GM12878 (cell line): ENCODE measurements around the gene HSPA1B. TPM values are rescaled to one million over a fixed set of nuclear protein-coding genes. Genes with fewer than 3 reads are reported as not detected.
A peak's percentile ranks its signal among the peaks of the same experiment; 100 is the strongest.

ENCODE experiments used
- BCL11A ChIP-seq: IDR thresholded peaks from 2 replicates; pipeline ENCODE4 v1.6.1; 2011; ENCODE audit warnings: low read depth, low read length
- BHLHE40 ChIP-seq, 2 experiments: fragments of 450-650 bp in 1 of 2; IDR thresholded peaks; 2 replicates each; pipeline ENCODE4 v1.6.1; 2011 to 2017; ENCODE audit warnings: low read depth in 2 of 2, borderline replicate concordance in 1 of 2, improper control_type of control experiment in 1 of 2, low read length in 1 of 2, mild to moderate bottlenecking in 1 of 2
- BRCA1 ChIP-seq: IDR thresholded peaks from 2 replicates; pipeline ENCODE4 v1.6.1; 2011; ENCODE audit warnings: low read depth, low read length, improper control_type of control experiment
- CREB1 ChIP-seq: IDR thresholded peaks from 2 replicates; pipeline ENCODE4 v1.6.1; 2012; ENCODE audit warnings: low read depth, mild to moderate bottlenecking, inconsistent platforms
- E4F1 ChIP-seq: fragments of 450-650 bp; IDR thresholded peaks from 2 replicates; pipeline ENCODE4 v1.6.1; 2018; ENCODE audit warnings: borderline replicate concordance, mild to moderate bottlenecking; ENCODE audit not compliant: partially characterized antibody
- ELK1 ChIP-seq: IDR thresholded peaks from 2 replicates; pipeline ENCODE4 v1.6.1; 2012; ENCODE audit warnings: low read depth, low read length, improper control_type of control experiment
- EP300 ChIP-seq, 2 experiments: fragments of 150-350 bp in 1 of 2; IDR thresholded peaks; 2 replicates each; pipeline ENCODE4 v1.6.1; 2011 to 2012; ENCODE audit warnings: low read depth in 2 of 2, low read length in 2 of 2, borderline replicate concordance in 1 of 2, improper control_type of control experiment in 1 of 2, inconsistent platforms in 1 of 2; ENCODE audit not compliant: control insufficient read depth in 1 of 2
- GABPA ChIP-seq: IDR thresholded peaks from 2 replicates; pipeline ENCODE4 v1.6.1; 2014; ENCODE audit warnings: antibody characterized with exemption, low read depth, mild to moderate bottlenecking, inconsistent platforms
- HDAC6 ChIP-seq: fragments of 200-600 bp; sonication (generic); IDR thresholded peaks from one replicate; pipeline ENCODE4 v1.8.0; 2017; ENCODE audit warnings: antibody characterized with exemption; ENCODE audit not compliant: unreplicated experiment
- HSF1 ChIP-seq: fragments of 150-350 bp; IDR thresholded peaks from 2 replicates; pipeline ENCODE4 v1.6.1; 2014; ENCODE audit warnings: mild to moderate bottlenecking, low read depth, low read length
- IRF3 ChIP-seq: fragments of 450-650 bp; IDR thresholded peaks from 2 replicates; pipeline ENCODE4 v1.6.1; 2014; ENCODE audit warnings: mild to moderate bottlenecking
- MEF2B ChIP-seq: fragments of 450-650 bp; IDR thresholded peaks from 2 replicates; pipeline ENCODE4 v1.6.1; 2018; ENCODE audit warnings: mild to moderate bottlenecking, moderate library complexity; ENCODE audit not compliant: partially characterized antibody, poor library complexity, severe bottlenecking
- NFYB ChIP-seq: IDR thresholded peaks from 2 replicates; pipeline ENCODE4 v1.6.1; 2011; ENCODE audit warnings: low read depth, mild to moderate bottlenecking, low read length, improper control_type of control experiment, moderate library complexity; ENCODE audit not compliant: insufficient read depth
- NRF1 ChIP-seq: conservative IDR thresholded peaks from 2 replicates; pipeline ENCODE4 v1.6.1; 2011; ENCODE audit warnings: mild to moderate bottlenecking, low read depth, low read length, improper control_type of control experiment
- POLR2A ChIP-seq: IDR thresholded peaks from 2 replicates; pipeline ENCODE4 v1.6.1; 2011; ENCODE audit warnings: low read depth, mild to moderate bottlenecking, low read length
- POU2F2 ChIP-seq: IDR thresholded peaks from 3 replicates; pipeline ENCODE4 v1.6.1; 2011; ENCODE audit warnings: low read depth, mild to moderate bottlenecking, low read length, borderline replicate concordance
- RELA ChIP-seq: fragments of 450-650 bp; IDR thresholded peaks from 2 replicates; pipeline ENCODE4 v1.8.0; 2014; ENCODE audit warnings: borderline replicate concordance; ENCODE audit not compliant: partially characterized antibody
- SIX5 ChIP-seq: IDR thresholded peaks from 2 replicates; pipeline ENCODE4 v1.6.1; 2011; ENCODE audit warnings: mild to moderate bottlenecking, low read depth, low read length, moderate library complexity; ENCODE audit not compliant: severe bottlenecking
- SRF ChIP-seq, 2 experiments: IDR thresholded peaks; 2 replicates each; pipeline ENCODE4 v1.6.1; 2011; ENCODE audit warnings: low read depth in 2 of 2, low read length in 2 of 2, mild to moderate bottlenecking in 1 of 2, moderate library complexity in 1 of 2
- SUZ12 ChIP-seq: fragments of 200-600 bp; sonication (generic); IDR thresholded peaks from one replicate; pipeline ENCODE4 v1.6.1; 2018; ENCODE audit warnings: antibody characterized with exemption, mild to moderate bottlenecking; ENCODE audit not compliant: unreplicated experiment
- TBL1XR1 ChIP-seq: IDR thresholded peaks from 2 replicates; pipeline ENCODE4 v1.6.1; 2012; ENCODE audit warnings: low read depth, low read length, improper control_type of control experiment
- TCF12 ChIP-seq: IDR thresholded peaks from 2 replicates; pipeline ENCODE4 v1.6.1; 2011; ENCODE audit warnings: low read depth, mild to moderate bottlenecking, low read length
- polyA plus RNA-seq, 11 experiments: library from polyadenylated mRNA; depleted of rRNA in 4 of 11; unstranded in 6 of 11; stranded (reverse) in 5 of 11; fragments of >200 nt; fragmentation: Nextera tagmentation in 4 of 11; fragmentation: Illumina TruSeq in 1 of 11; extraction: Ambion mirVana in 4 of 11; extraction: Trizol in 1 of 11; gene quantifications; 1 replicate in 1 of 11; 2 replicates in 10 of 11; pipeline versions ENCODE4 v1.2.1 to v1.2.3, GENCODE V29; 2011 to 2016; ENCODE audit warnings: inconsistent platforms in 2 of 11, missing spikeins in 2 of 11, low read depth in 1 of 11
- total RNA-seq, 4 experiments: library from RNA; depleted of rRNA in 3 of 4; stranded (reverse); fragments of >200 nt in 3 of 4; fragmentation: Illumina TruSeq in 1 of 4; extraction: Trizol in 1 of 4; gene quantifications; 2 replicates each; pipeline versions ENCODE4 v1.2.1 to v1.2.3, GENCODE V29; 2013 to 2021

The HSPA1B gene
- total and polyA plus RNA-seq, 10 of the 15 experiments (the other 5 are each of a cell fraction or from before 2014, with no cell fraction given): 0.11 to 40.5 (median 12.8) TPM

- no peak for TF ChIP-seq SIX5
- TF ChIP-seq RELA: peak; percentile 10
- TF ChIP-seq CREB1: no peak
- peak; percentile 62; the same call in 1 of the 2 replicates for TF ChIP-seq TCF12
- no peak for TF ChIP-seq SUZ12
- no peak for TF ChIP-seq E4F1
- peak; percentile 100 for TF ChIP-seq HSF1
- peak; percentile 81 for TF ChIP-seq POLR2A
- no peak for TF ChIP-seq SRF (IDR thresholded peaks at IDR 0.05; ENCODE audit: low read depth in 2 of 2, low read length in 2 of 2)
- TF ChIP-seq HDAC6: no peak
- no peak for TF ChIP-seq GABPA
- TF ChIP-seq TBL1XR1: no peak
- TF ChIP-seq IRF3: no peak
- TF ChIP-seq MEF2B: no peak
- TF ChIP-seq BRCA1: no peak
- TF ChIP-seq EP300 (IDR thresholded peaks at IDR 0.05; ENCODE audit: borderline replicate concordance in 1 of 2, control insufficient read depth in 1 of 2, low read depth in 2 of 2, low read length in 2 of 2): 0 out of 4 replicates have a peak, but pooled peaks of 1 of the 2 experiments have one; percentile 30
- no peak for TF ChIP-seq BCL11A
- TF ChIP-seq NFYB: peak; percentile 78
- peak; percentile 45; the same call in 1 of the 3 replicates for TF ChIP-seq POU2F2
- no peak for TF ChIP-seq ELK1
- TF ChIP-seq BHLHE40 (IDR thresholded peaks at IDR 0.05; ENCODE audit: borderline replicate concordance in 1 of 2, low read depth in 2 of 2, low read length in 1 of 2): no peak
- TF ChIP-seq NRF1: no peak
Observed at GRCh38 chr6:31815025-31815838, 12.3 kb upstream of the HSPA1B start, which contains the start of the genes HSPA1A and HSPA1L (continued).
